Measurements from ENCODE around the gene TDRKH. TPM values are rescaled to one million over a fixed set of nuclear protein-coding genes. Genes with fewer than 3 reads are reported as not detected.
"Not testable (repeated sequence)": the region's sequence is repeated elsewhere in the genome, so short reads cannot be mapped to it uniquely, and the experiment has no call there.

Gene TDRKH
- total and polyA plus RNA-seq, 2 of the 13 experiments (the other 11 are each of a cell fraction or from before 2014, with no cell fraction given), result 3.9 to 5.4 TPM

DNA sequence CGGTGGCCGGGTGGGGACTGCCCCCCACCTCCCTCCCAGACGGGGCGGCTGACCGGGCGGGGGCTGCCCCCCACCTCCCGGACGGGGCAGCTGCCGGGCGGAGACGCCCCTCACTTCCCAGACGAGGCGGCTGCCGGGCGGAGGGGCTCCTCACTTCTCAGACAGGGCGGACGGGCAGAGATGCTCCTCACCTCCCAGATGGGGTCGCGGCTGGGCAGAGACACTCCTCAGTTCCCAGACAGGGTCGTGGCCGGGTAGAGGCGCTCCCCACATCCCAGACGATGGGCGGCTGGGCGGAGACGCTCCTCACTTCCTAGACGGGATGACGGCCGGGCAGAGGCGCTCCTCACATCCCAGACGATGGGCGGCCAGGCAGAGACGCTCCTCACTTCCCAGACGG lies 21.0 kb downstream of the TDRKH start:
- in situ Hi-C loops (cut with HindIII; ENCODE audit: extremely low pct_ligation_motif_present, low pct_unique_long_range_greater_than_20kb); FAIRE-seq; BruUV-seq (replicated peaks); CTCF ChIA-PET (ENCODE audit: low intra/inter-chr PET ratio, low total read pairs); DNase-seq (ENCODE audit: low spot score); H3K4me3 ChIP-seq (replicated peaks in 1 of 3; ENCODE audit: insufficient read depth in 1 of 3, low read depth in 2 of 3, low read length in 3 of 3); H3K4me2 ChIP-seq (ENCODE audit: low read depth, low read length); H3K36me3 ChIP-seq (replicated peaks in 1 of 2; ENCODE audit: control insufficient read depth in 1 of 2, insufficient read depth in 2 of 2, low read length in 2 of 2); H3K9me3 ChIP-seq (ENCODE audit: low read length); H3K79me2 ChIP-seq (ENCODE audit: insufficient read depth, low read length); POLR2A ChIA-PET; ATAC-seq; H4K20me1 ChIP-seq (ENCODE audit: insufficient read depth, low read length); H2AFZ ChIP-seq (ENCODE audit: low read length); H3K27me3 ChIP-seq (ENCODE audit: control insufficient read depth in 1 of 2, insufficient read depth in 2 of 2, low read length in 2 of 2); H3K27ac ChIP-seq (ENCODE audit: extremely low read length, insufficient read depth, low read length); H3K9ac ChIP-seq (ENCODE audit: insufficient read depth, low read depth, low read length): not testable (repeated sequence)
- intact Hi-C loops (cut with micrococcal nuclease; ENCODE audit: unreplicated experiment), result loop anchor here (10.0 kb wide), 1 partner anchor 66 kb away; the partner anchor contains the start of genes C2CD4D and RORC
- peaks cover 13% of the 10 kb centered on the region for H3K4me1 ChIP-seq (ENCODE audit: insufficient read depth, low read length)
- WGBS (ENCODE audit: low lambda C conversion rate), result 92% methylated on average over 16 of the region's 34 CpGs

DNA sequence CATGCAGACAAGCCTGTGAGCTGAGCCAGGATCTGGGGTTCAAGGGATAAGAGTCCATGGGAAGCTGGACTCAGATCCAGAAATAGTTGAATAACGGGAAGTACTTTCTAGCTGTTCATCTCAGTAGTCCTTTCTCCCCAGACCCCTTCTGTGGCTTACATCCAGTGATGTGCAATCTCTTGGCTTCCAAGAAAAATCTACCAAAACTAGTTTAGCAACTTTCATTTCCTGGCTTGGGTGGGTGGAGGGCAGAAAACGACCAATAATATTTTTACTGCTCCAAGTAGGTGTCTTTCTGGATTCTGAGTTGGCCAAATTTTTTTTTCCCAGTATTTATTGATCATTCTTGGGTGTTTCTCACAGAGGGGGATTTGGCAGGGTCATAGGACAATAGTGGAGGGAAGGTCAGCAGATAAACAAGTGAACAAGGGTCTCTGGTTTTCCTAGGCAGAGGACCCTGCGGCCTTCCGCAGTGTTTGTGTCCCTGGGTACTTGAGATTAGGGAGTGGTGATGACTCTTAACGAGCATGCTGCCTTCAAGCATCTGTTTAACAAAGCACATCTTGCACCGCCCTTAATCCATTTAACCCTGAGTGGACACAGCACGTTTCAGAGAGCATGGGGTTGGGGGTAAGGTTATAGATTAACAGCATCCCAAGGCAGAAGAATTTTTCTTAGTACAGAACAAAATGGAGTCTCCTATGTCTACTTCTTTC lies 21.8 kb downstream of the TDRKH start:
- H3K4me3 ChIP-seq (replicated peaks in 1 of 3; ENCODE audit: insufficient read depth in 1 of 3, low read depth in 2 of 3, low read length in 3 of 3); POLR2A ChIA-PET; DNase-seq (ENCODE audit: low spot score); H3K4me2 ChIP-seq (ENCODE audit: low read depth, low read length); in situ Hi-C loops (cut with HindIII; ENCODE audit: extremely low pct_ligation_motif_present, low pct_unique_long_range_greater_than_20kb); CTCF ChIA-PET (ENCODE audit: low intra/inter-chr PET ratio, low total read pairs); H4K20me1 ChIP-seq (ENCODE audit: insufficient read depth, low read length); H2AFZ ChIP-seq (ENCODE audit: low read length); ATAC-seq; H3K9ac ChIP-seq (ENCODE audit: insufficient read depth, low read depth, low read length); H3K79me2 ChIP-seq (ENCODE audit: insufficient read depth, low read length); BruUV-seq (replicated peaks); H3K36me3 ChIP-seq (replicated peaks in 1 of 2; ENCODE audit: control insufficient read depth in 1 of 2, insufficient read depth in 2 of 2, low read length in 2 of 2); H3K27ac ChIP-seq (ENCODE audit: extremely low read length, insufficient read depth, low read length); FAIRE-seq; H3K27me3 ChIP-seq (ENCODE audit: control insufficient read depth in 1 of 2, insufficient read depth in 2 of 2, low read length in 2 of 2); H3K9me3 ChIP-seq (ENCODE audit: low read length): not testable (repeated sequence)
- intact Hi-C loops (cut with micrococcal nuclease; ENCODE audit: unreplicated experiment), result loop anchor here (10.0 kb wide), 1 partner anchor 66 kb away; the partner anchor contains the start of genes C2CD4D and RORC
- peaks cover 15% of the 10 kb centered on the region for H3K4me1 ChIP-seq (ENCODE audit: insufficient read depth, low read length)
- WGBS (ENCODE audit: low lambda C conversion rate), result 25% methylated on average over 2 of the region's 7 CpGs
